Naive thymus-derived CD8-positive, alpha-beta T cell (primary cell): ENCODE results near the gene SIK3. TPM values are rescaled to one million over a fixed set of nuclear protein-coding genes. Genes with fewer than 3 reads are reported as not detected.

ENCODE experiments used
- ATAC-seq, 2 donors: fragments of 150-1000 bp; cut with Tn5 transposase in 1 of 2; sonication (Bioruptor Pico), chemical (Tn5 transposase) in 1 of 2; 1 replicate in 1 of 2; 2 replicates in 1 of 2; pipeline ENCODE4 v1.10.0; 2021; ENCODE audit warnings: mild to moderate bottlenecking in 2 of 2, moderate library complexity in 2 of 2
- POLR2A ChIA-PET: fragments of 350-600 bp; sonication (Branson Sonifier 250); formaldehyde crosslinking; loops from one replicate; lab custom pipeline; 2021; ENCODE audit warnings: antibody characterized with exemption; lab: Charles Lee
- DNase-seq, 10 donors: peaks; one replicate each; pipeline versions ENCODE4 v3.0.0 to v3.0.0-alpha.2; 2020 to 2022
- H3K27ac Mint-ChIP-seq, 10 donors: one replicate each; pipeline ENCODE4 v1.8.0; 2020 to 2022; ENCODE audit warnings: mild to moderate bottlenecking in 10 of 10, mixed read lengths in 10 of 10, moderate library complexity in 4 of 10, inconsistent platforms in 1 of 10
- H3K27me3 Mint-ChIP-seq, 5 donors: one replicate each; pipeline ENCODE4 v1.8.0; 2021 to 2022; ENCODE audit warnings: mixed read lengths in 5 of 5
- H3K36me3 Mint-ChIP-seq, 3 donors: one replicate each; pipeline ENCODE4 v1.8.0; 2020 to 2022; ENCODE audit warnings: mixed read lengths in 3 of 3, mild to moderate bottlenecking in 2 of 3, inconsistent platforms in 1 of 3
- H3K4me1 Mint-ChIP-seq, 4 donors: one replicate each; pipeline ENCODE4 v1.8.0; 2021 to 2022; ENCODE audit warnings: mixed read lengths in 4 of 4
- H3K4me3 Mint-ChIP-seq, 10 donors: one replicate each; pipeline ENCODE4 v1.8.0; 2020 to 2022; ENCODE audit warnings: mild to moderate bottlenecking in 10 of 10, mixed read lengths in 10 of 10, moderate library complexity in 6 of 10, inconsistent platforms in 1 of 10
- H3K9me3 Mint-ChIP-seq, 9 donors: one replicate each; pipeline ENCODE4 v1.8.0; 2020 to 2022; ENCODE audit warnings: mixed read lengths in 9 of 9, mild to moderate bottlenecking in 3 of 9, inconsistent platforms in 1 of 9, moderate library complexity in 1 of 9
- polyA plus RNA-seq, 3 donors: library from polyadenylated mRNA; unstranded; fragments of 300-500 nt; fragmentation: Illumina TruSeq; gene quantifications; one replicate each; pipeline ENCODE4 v1.2.3, GENCODE V29; 2021
- total RNA-seq, 8 experiments: library from RNA in 2 of 8; stranded (reverse) in 2 of 8; gene quantifications; one replicate each; pipeline ENCODE4 v1.2.3 and lab custom pipeline; 2021 to 2026

SIK3 gene
- total and polyA plus RNA-seq, 5 experiments from 2014 or later: 14.1 to 69.2 (median 16.2) TPM

GRCh38 chr11:116873381-116873780, 224.8 kb downstream of the SIK3 start:
- Mint-ChIP-seq H3K4me3 (no peak overlapping the region), H3K27me3 (no peaks in the 10 kb centered on the region), H3K27ac (no peak overlapping the region), H3K36me3 (peaks cover 8 to 74% (median 24%) of the 10 kb centered on the region in 3 donors), H3K4me1 (peaks cover 0 to 5% (median 0%) of the 10 kb centered on the region in 4 donors), H3K9me3 (no peaks in the 10 kb centered on the region)
- DNase-seq (no peak), ATAC-seq (no peak)
- POLR2A ChIA-PET: interaction anchor here (1.3 kb wide), 1 partner anchor 232 kb away, joined by 4 read pairs; no protein-coding TSS in a partner anchor

GRCh38 chr11:116871248-116871647, 227.0 kb downstream of the SIK3 start:
- H3K36me3 Mint-ChIP-seq: peaks cover 8 to 94% (median 42%) of the 10 kb centered on the region in 3 donors
- DNase-seq (no peak), ATAC-seq (no peak)
- H3K27me3 Mint-ChIP-seq: no peaks in the 10 kb centered on the region
- no peaks in the 10 kb centered on the region for H3K9me3 Mint-ChIP-seq
- H3K4me3 Mint-ChIP-seq: no peak overlapping the region
- peaks cover 0 to 5% (median 0%) of the 10 kb centered on the region in 4 donors for H3K4me1 Mint-ChIP-seq
- POLR2A ChIA-PET: no interaction called here
- peak overlapping the region in 2 of 10 donors; percentile 5 to 52 for H3K27ac Mint-ChIP-seq

- no peaks in the 10 kb centered on the region for H3K27me3 Mint-ChIP-seq
- peak overlapping the region in 3 of 10 donors; percentile 41 to 51 (median 45) for H3K27ac Mint-ChIP-seq
- no peak overlapping the region for H3K4me3 Mint-ChIP-seq
- H3K9me3 Mint-ChIP-seq: no peaks in the 10 kb centered on the region
- DNase-seq (no peak), ATAC-seq (no peak)
- H3K36me3 Mint-ChIP-seq: peaks cover 16 to 97% (median 43%) of the 10 kb centered on the region in 3 donors
- H3K4me1 Mint-ChIP-seq: peaks cover 0 to 4% (median 0%) of the 10 kb centered on the region in 4 donors
- POLR2A ChIA-PET: no interaction called here
Measured at GRCh38 chr11:116870054-116870453, 228.2 kb downstream of the SIK3 start.

GRCh38 chr11:116869610-116870009, 228.6 kb downstream of the SIK3 start:
- POLR2A ChIA-PET: no interaction called here
- DNase-seq: no peak
- H3K27ac Mint-ChIP-seq: peak overlapping the region in 3 of 10 donors; percentile 41 to 51 (median 45)
- no peak overlapping the region for H3K4me3 Mint-ChIP-seq
- H3K4me1 Mint-ChIP-seq: peaks cover 0 to 4% (median 0%) of the 10 kb centered on the region in 4 donors
- ATAC-seq: no peak
- H3K27me3 Mint-ChIP-seq: no peaks in the 10 kb centered on the region
- peaks cover 16 to 97% (median 43%) of the 10 kb centered on the region in 3 donors for H3K36me3 Mint-ChIP-seq
- H3K9me3 Mint-ChIP-seq: no peaks in the 10 kb centered on the region

GRCh38 chr11:116868066-116868465, 230.2 kb downstream of the SIK3 start:
- no peak for ATAC-seq
- no peak for DNase-seq

GRCh38 chr11:116867619-116868018, 230.6 kb downstream of the SIK3 start:
- Mint-ChIP-seq H3K27ac (no peak overlapping the region), H3K9me3 (no peaks in the 10 kb centered on the region), H3K27me3 (no peaks in the 10 kb centered on the region), H3K4me3 (no peak overlapping the region), H3K4me1 (peaks cover 0 to 4% (median 0%) of the 10 kb centered on the region in 4 donors), H3K36me3 (peaks cover 16 to 97% (median 39%) of the 10 kb centered on the region in 3 donors)
- ATAC-seq (no peak), DNase-seq (no peak)
- POLR2A ChIA-PET: no interaction called here

More at GRCh38 chr11:116868066-116868465, 230.2 kb downstream of the SIK3 start:
- POLR2A ChIA-PET: no interaction called here
- H3K9me3 Mint-ChIP-seq: no peaks in the 10 kb centered on the region
- H3K27ac Mint-ChIP-seq: no peak overlapping the region
- peaks cover 16 to 97% (median 42%) of the 10 kb centered on the region in 3 donors for H3K36me3 Mint-ChIP-seq
- no peaks in the 10 kb centered on the region for H3K27me3 Mint-ChIP-seq
- H3K4me1 Mint-ChIP-seq: peaks cover 0 to 4% (median 0%) of the 10 kb centered on the region in 4 donors
- no peak overlapping the region for H3K4me3 Mint-ChIP-seq

GRCh38 chr11:116866804-116867455, 231.3 kb downstream of the SIK3 start:
- no peak for DNase-seq
- no peak for ATAC-seq
- Mint-ChIP-seq H3K27me3 (no peaks in the 10 kb centered on the region), H3K4me1 (peaks cover 0 to 4% (median 0%) of the 10 kb centered on the region in 4 donors), H3K27ac (peak overlapping the region in 1 of 10 donors; percentile 1), H3K36me3 (peaks cover 16 to 98% (median 43%) of the 10 kb centered on the region in 3 donors), H3K4me3 (no peak overlapping the region), H3K9me3 (no peaks in the 10 kb centered on the region)
- POLR2A ChIA-PET: interaction anchor here (1.4 kb wide), 1 partner anchor 13 kb away, joined by 3 read pairs; no protein-coding TSS in a partner anchor

- Mint-ChIP-seq H3K9me3 (no peaks in the 10 kb centered on the region), H3K36me3 (peaks cover 12 to 98% (median 51%) of the 10 kb centered on the region in 3 donors), H3K27ac (peak overlapping the region in 3 of 10 donors; percentile 1 to 31 (median 4)), H3K4me3 (no peak overlapping the region), H3K4me1 (peaks cover 0 to 4% (median 0%) of the 10 kb centered on the region in 4 donors), H3K27me3 (no peaks in the 10 kb centered on the region)
- POLR2A ChIA-PET: interaction anchor here (1.4 kb wide), 1 partner anchor 12 kb away, joined by 3 read pairs; no protein-coding TSS in a partner anchor
- ATAC-seq (no peak), DNase-seq (no peak)
Measured at GRCh38 chr11:116865696-116866095, 232.5 kb downstream of the SIK3 start.

- no peaks in the 10 kb centered on the region for H3K27me3 Mint-ChIP-seq
- ATAC-seq (no peak), DNase-seq (no peak)
- H3K36me3 Mint-ChIP-seq: peaks cover 12 to 97% (median 47%) of the 10 kb centered on the region in 3 donors
- POLR2A ChIA-PET: interaction anchor here (0.5 kb wide), 1 partner anchor 132 kb away, joined by 3 read pairs; no protein-coding TSS in a partner anchor
- no peak overlapping the region for H3K27ac Mint-ChIP-seq
- no peak overlapping the region for H3K4me3 Mint-ChIP-seq
- H3K9me3 Mint-ChIP-seq: no peaks in the 10 kb centered on the region
- H3K4me1 Mint-ChIP-seq: peaks cover 0 to 2% (median 0%) of the 10 kb centered on the region in 4 donors
Measured at GRCh38 chr11:116864531-116864930, 233.7 kb downstream of the SIK3 start.

- POLR2A ChIA-PET: interaction anchor here (0.7 kb wide), 2 partner anchors 12 to 13 kb away, joined by 3 to 4 read pairs; no protein-coding TSS in a partner anchor
- H3K4me3 Mint-ChIP-seq: no peak overlapping the region
- ATAC-seq: no peak
- DNase-seq: no peak
- H3K27me3 Mint-ChIP-seq: no peaks in the 10 kb centered on the region
- H3K36me3 Mint-ChIP-seq: peaks cover 12 to 97% (median 56%) of the 10 kb centered on the region in 3 donors
- H3K9me3 Mint-ChIP-seq: no peaks in the 10 kb centered on the region
- H3K27ac Mint-ChIP-seq: no peak overlapping the region
- H3K4me1 Mint-ChIP-seq: peaks cover 0 to 2% (median 0%) of the 10 kb centered on the region in 4 donors
Measured at GRCh38 chr11:116862951-116863350, 235.3 kb downstream of the SIK3 start.

GRCh38 chr11:116862185-116862584, 236.0 kb downstream of the SIK3 start:
- no peaks in the 10 kb centered on the region for H3K9me3 Mint-ChIP-seq
- H3K27me3 Mint-ChIP-seq: no peaks in the 10 kb centered on the region
- H3K4me3 Mint-ChIP-seq: no peak overlapping the region
- DNase-seq: no peak
- no peak for ATAC-seq
- H3K4me1 Mint-ChIP-seq: peaks cover 0 to 2% (median 2%) of the 10 kb centered on the region in 4 donors
- peaks cover 12 to 97% (median 59%) of the 10 kb centered on the region in 3 donors for H3K36me3 Mint-ChIP-seq
- H3K27ac Mint-ChIP-seq: no peak overlapping the region
- POLR2A ChIA-PET: interaction anchor here (0.7 kb wide), 2 partner anchors 11 to 14 kb away, joined by 3 to 4 read pairs; no protein-coding TSS in a partner anchor

- no peaks in the 10 kb centered on the region for H3K27me3 Mint-ChIP-seq
- ATAC-seq (no peak), DNase-seq (no peak)
- peaks cover 2 to 8% (median 7%) of the 10 kb centered on the region in 4 donors for H3K4me1 Mint-ChIP-seq
- H3K27ac Mint-ChIP-seq: peak overlapping the region in 3 of 10 donors; percentile 13 to 43 (median 39)
- H3K4me3 Mint-ChIP-seq: no peak overlapping the region
- peaks cover 12 to 97% (median 57%) of the 10 kb centered on the region in 3 donors for H3K36me3 Mint-ChIP-seq
- POLR2A ChIA-PET: no interaction called here
- H3K9me3 Mint-ChIP-seq: no peaks in the 10 kb centered on the region
Measured at GRCh38 chr11:116861539-116861938, 236.7 kb downstream of the SIK3 start.

- Mint-ChIP-seq H3K27me3 (no peaks in the 10 kb centered on the region), H3K36me3 (peaks cover 4 to 88% (median 52%) of the 10 kb centered on the region in 3 donors), H3K27ac (peak overlapping the region in 1 of 10 donors; percentile 48), H3K4me3 (no peak overlapping the region), H3K4me1 (peaks cover 9 to 20% (median 19%) of the 10 kb centered on the region in 4 donors), H3K9me3 (no peaks in the 10 kb centered on the region)
- POLR2A ChIA-PET: no interaction called here
- DNase-seq (no peak), ATAC-seq (no peak)
Measured at GRCh38 chr11:116860303-116860702, 237.9 kb downstream of the SIK3 start.
